ENCODE data around the gene CENPN.

GRCh38 chr16:81070979-81071378, 64.0 kb downstream of the CENPN start:
- no peak for TF ChIP-seq ATF7 (IDR thresholded peaks at IDR 0.05; ENCODE audit: low read depth)
- no peak for TF ChIP-seq PKNOX1 (IDR thresholded peaks at IDR 0.05)
- no peak for TF ChIP-seq MAX (IDR thresholded peaks at IDR 0.05; ENCODE audit: low read depth, low read length)
- no peak for TF ChIP-seq YY1 (IDR thresholded peaks at IDR 0.05; ENCODE audit: low read depth, low read length)
- TF ChIP-seq BCLAF1 (IDR thresholded peaks at IDR 0.05): no peak
- TF ChIP-seq SKIL (IDR thresholded peaks at IDR 0.05; ENCODE audit: low read depth, poor library complexity, severe bottlenecking): no peak
- no peak for TF ChIP-seq NFYA (IDR thresholded peaks at IDR 0.05; ENCODE audit: borderline replicate concordance, low read depth, low read length)
- TF ChIP-seq BHLHE40 (IDR thresholded peaks at IDR 0.05; ENCODE audit: borderline replicate concordance in 1 of 2, low read depth in 2 of 2, low read length in 1 of 2): no peak
- TF ChIP-seq CTCF (IDR thresholded peaks at IDR 0.05 in 2 of 3, conservative IDR thresholded peaks at IDR 0.05 in 1 of 3; ENCODE audit: control insufficient read depth in 2 of 3, extremely low read depth in 1 of 3, insufficient read depth in 1 of 3, low read depth in 3 of 3, low read length in 3 of 3): no peak

Data from GM12878 (cell line).